ENCODE measurements around the gene TCF15.

- TF ChIP-seq CTCF (conservative IDR thresholded peaks at IDR 0.05; ENCODE audit: low read depth, low read length) (no peak), SMC3 (IDR thresholded peaks at IDR 0.05; ENCODE audit: low read depth, low read length) (no peak), RAD21 (IDR thresholded peaks at IDR 0.05; ENCODE audit: low read length) (no peak)
Observed at GRCh38 chr20:650954-651353, 40.8 kb upstream of the TCF15 start.

Data from IMR-90 (cell line).